A549 (cell line): ENCODE data around the gene RASL10A.

ENCODE experiments used
- CHD2 ChIP-seq: fragments of 150-350 bp; IDR thresholded peaks from 2 replicates; pipeline ENCODE4 v1.6.1; 2014; ENCODE audit warnings: low read length; ENCODE audit not compliant: partially characterized antibody
- TP53 ChIP-seq: fragments of 250-450 bp; sonication (Bioruptor Pico); IDR thresholded peaks from 2 replicates; pipeline ENCODE4 v1.5.0; 2021; ENCODE audit warnings: mild to moderate bottlenecking, moderate library complexity
- TF ChIP-seq, protein P1 (sequence below): fragments of 450-650 bp; IDR thresholded peaks from 2 replicates; pipeline ENCODE4 v1.6.1; 2014; ENCODE audit warnings: antibody characterized with exemption

DNA sequence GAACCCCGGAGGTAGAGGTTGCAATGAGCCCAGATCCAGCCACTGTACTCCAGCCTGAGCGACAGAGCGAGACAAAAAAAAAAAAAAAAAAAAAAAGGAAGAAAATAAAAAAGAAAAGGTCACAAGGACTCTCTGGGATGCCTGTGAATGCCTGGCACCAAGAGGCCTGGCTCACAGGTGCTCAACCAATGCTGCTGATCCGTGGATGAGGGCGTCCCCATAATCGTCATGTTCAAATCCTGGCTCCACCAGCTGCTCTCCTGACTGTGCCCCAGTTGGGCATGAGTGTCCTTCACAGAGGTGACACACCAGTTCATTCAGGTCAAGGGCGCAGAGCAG, 9.7 kb downstream of the RASL10A start:
- no peak for TF ChIP-seq TP53
- TF ChIP-seq CHD2, result no peak
- TF ChIP-seq, protein P1, sequence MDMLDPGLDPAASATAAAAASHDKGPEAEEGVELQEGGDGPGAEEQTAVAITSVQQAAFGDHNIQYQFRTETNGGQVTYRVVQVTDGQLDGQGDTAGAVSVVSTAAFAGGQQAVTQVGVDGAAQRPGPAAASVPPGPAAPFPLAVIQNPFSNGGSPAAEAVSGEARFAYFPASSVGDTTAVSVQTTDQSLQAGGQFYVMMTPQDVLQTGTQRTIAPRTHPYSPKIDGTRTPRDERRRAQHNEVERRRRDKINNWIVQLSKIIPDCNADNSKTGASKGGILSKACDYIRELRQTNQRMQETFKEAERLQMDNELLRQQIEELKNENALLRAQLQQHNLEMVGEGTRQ, result no peak
